ENCODE data around the gene HBQ1. TPM values are rescaled to one million over a fixed set of nuclear protein-coding genes. Genes with fewer than 3 reads are reported as not detected.
"Not testable (repeated sequence)": the region's sequence is repeated elsewhere in the genome, so short reads cannot be mapped to it uniquely, and the experiment has no call there.

HBQ1 gene
- total RNA-seq, 1 experiment from 2014 or later, result 10.4 TPM

DNA sequence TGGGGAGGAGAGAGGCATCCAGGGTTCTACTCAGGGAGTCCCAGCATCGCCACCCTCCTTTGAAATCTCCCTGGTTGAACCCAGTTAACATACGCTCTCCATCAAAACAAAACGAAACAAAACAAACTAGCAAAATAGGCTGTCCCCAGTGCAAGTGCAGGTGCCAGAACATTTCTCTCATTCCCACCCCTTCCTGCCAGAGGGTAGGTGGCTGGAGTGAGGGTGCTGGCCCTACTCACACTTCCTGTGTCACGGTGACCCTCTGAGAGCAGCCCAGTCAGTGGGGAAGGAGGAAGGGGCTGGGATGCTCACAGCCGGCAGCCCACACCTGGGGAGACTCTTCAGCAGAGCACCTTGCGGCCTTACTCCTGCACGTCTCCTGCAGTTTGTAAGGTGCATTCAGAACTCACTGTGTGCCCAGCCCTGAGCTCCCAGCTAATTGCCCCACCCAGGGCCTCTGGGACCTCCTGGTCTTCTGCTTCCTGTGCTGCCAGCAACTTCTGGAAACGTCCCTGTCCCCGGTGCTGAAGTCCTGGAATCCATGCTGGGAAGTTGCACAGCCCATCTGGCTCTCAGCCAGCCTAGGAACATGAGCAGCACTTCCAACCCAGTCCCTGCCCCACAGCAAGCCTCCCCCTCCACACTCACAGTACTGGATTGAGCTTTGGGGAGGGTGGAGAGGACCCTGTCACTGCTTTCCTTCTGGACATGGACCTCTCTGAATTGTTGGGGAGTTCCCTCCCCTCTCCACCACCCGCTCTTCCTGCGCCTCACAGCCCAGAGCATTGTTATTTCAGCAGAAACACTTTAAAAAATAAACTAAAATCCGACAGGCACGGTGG is 6.1 kb upstream of the HBQ1 start:
- in situ Hi-C loops (cut with HindIII; ENCODE audit: low pct_unique_long_range_greater_than_20kb, low sequenced_read_pairs); H3K27me3 ChIP-seq (ENCODE audit: control insufficient read depth, insufficient read depth, low read length); H3K27ac ChIP-seq (ENCODE audit: low read length); BruUV-seq (replicated peaks); DNase-seq (ENCODE audit: low read depth, low spot score); H3K4me3 ChIP-seq (ENCODE audit: low read depth in 2 of 2, low read length in 2 of 2); H3K9me3 ChIP-seq (ENCODE audit: control insufficient read depth, insufficient read depth, low read depth, low read length); H3K4me1 ChIP-seq (ENCODE audit: control insufficient read depth, insufficient read depth, low read length); ATAC-seq; POLR2A ChIA-PET; intact Hi-C loops (cut with micrococcal nuclease; ENCODE audit: unreplicated experiment); H3K36me3 ChIP-seq (ENCODE audit: control insufficient read depth, insufficient read depth, low read length): not testable (repeated sequence)
- CTCF ChIA-PET, result interaction anchor here (1.0 kb wide), 1 partner anchor 57 kb away, joined by 4 read pairs; no protein-coding TSS in a partner anchor
- TF ChIP-seq, protein P1, sequence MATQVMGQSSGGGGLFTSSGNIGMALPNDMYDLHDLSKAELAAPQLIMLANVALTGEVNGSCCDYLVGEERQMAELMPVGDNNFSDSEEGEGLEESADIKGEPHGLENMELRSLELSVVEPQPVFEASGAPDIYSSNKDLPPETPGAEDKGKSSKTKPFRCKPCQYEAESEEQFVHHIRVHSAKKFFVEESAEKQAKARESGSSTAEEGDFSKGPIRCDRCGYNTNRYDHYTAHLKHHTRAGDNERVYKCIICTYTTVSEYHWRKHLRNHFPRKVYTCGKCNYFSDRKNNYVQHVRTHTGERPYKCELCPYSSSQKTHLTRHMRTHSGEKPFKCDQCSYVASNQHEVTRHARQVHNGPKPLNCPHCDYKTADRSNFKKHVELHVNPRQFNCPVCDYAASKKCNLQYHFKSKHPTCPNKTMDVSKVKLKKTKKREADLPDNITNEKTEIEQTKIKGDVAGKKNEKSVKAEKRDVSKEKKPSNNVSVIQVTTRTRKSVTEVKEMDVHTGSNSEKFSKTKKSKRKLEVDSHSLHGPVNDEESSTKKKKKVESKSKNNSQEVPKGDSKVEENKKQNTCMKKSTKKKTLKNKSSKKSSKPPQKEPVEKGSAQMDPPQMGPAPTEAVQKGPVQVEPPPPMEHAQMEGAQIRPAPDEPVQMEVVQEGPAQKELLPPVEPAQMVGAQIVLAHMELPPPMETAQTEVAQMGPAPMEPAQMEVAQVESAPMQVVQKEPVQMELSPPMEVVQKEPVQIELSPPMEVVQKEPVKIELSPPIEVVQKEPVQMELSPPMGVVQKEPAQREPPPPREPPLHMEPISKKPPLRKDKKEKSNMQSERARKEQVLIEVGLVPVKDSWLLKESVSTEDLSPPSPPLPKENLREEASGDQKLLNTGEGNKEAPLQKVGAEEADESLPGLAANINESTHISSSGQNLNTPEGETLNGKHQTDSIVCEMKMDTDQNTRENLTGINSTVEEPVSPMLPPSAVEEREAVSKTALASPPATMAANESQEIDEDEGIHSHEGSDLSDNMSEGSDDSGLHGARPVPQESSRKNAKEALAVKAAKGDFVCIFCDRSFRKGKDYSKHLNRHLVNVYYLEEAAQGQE (IDR thresholded peaks at IDR 0.05; ENCODE audit: insufficient read depth in 1 of 2, low read depth in 2 of 2, low read length in 1 of 2), result peak; percentile 84

DNA sequence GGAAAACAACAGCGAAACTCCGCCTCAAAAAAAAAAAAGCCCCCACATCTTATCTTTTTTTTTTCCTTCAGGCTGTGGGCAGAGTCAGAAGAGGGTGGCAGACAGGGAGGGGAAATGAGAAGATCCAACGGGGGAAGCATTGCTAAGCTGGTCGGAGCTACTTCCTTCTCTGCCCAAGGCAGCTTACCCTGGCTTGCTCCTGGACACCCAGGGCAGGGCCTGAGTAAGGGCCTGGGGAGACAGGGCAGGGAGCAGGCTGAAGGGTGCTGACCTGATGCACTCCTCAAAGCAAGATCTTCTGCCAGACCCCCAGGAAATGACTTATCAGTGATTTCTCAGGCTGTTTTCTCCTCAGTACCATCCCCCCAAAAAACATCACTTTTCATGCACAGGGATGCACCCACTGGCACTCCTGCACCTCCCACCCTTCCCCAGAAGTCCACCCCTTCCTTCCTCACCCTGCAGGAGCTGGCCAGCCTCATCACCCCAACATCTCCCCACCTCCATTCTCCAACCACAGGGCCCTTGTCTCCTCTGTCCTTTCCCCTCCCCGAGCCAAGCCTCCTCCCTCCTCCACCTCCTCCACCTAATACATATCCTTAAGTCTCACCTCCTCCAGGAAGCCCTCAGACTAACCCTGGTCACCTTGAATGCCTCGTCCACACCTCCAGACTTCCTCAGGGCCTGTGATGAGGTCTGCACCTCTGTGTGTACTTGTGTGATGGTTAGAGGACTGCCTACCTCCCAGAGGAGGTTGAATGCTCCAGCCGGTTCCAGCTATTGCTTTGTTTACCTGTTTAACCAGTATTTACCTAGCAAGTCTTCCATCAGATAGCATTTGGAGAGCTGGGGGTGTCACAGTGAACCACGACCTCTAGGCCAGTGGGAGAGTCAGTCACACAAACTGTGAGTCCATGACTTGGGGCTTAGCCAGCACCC is 5.0 kb upstream of the HBQ1 start:
- POLR2A ChIA-PET, result interaction anchor here (0.7 kb wide), 1 partner anchor 487 kb away, joined by 3 read pairs; no protein-coding TSS in a partner anchor

DNA sequence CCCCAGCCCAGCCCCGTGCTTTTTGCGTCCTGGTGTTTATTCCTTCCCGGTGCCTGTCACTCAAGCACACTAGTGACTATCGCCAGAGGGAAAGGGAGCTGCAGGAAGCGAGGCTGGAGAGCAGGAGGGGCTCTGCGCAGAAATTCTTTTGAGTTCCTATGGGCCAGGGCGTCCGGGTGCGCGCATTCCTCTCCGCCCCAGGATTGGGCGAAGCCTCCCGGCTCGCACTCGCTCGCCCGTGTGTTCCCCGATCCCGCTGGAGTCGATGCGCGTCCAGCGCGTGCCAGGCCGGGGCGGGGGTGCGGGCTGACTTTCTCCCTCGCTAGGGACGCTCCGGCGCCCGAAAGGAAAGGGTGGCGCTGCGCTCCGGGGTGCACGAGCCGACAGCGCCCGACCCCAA is 4.3 kb upstream of the HBQ1 start:
- in situ Hi-C loops (cut with HindIII; ENCODE audit: low pct_unique_long_range_greater_than_20kb, low sequenced_read_pairs); DNase-seq (ENCODE audit: low read depth, low spot score); intact Hi-C loops (cut with micrococcal nuclease; ENCODE audit: unreplicated experiment); POLR2A ChIA-PET; H3K4me3 ChIP-seq (ENCODE audit: low read depth in 2 of 2, low read length in 2 of 2); H3K27ac ChIP-seq (ENCODE audit: low read length); H3K27me3 ChIP-seq (ENCODE audit: control insufficient read depth, insufficient read depth, low read length); BruUV-seq (replicated peaks); H3K9me3 ChIP-seq (ENCODE audit: control insufficient read depth, insufficient read depth, low read depth, low read length); H3K36me3 ChIP-seq (ENCODE audit: control insufficient read depth, insufficient read depth, low read length); H3K4me1 ChIP-seq (ENCODE audit: control insufficient read depth, insufficient read depth, low read length); CTCF ChIA-PET: not testable (repeated sequence)
- ATAC-seq, result peak; percentile 40

More for the DNA sequence above, 5.0 kb upstream of the HBQ1 start:
- Histone ChIP-seq H3K9me3 (ENCODE audit: control insufficient read depth, insufficient read depth, low read depth, low read length) (no peaks in the 10 kb centered on the region), H3K4me1 (ENCODE audit: control insufficient read depth, insufficient read depth, low read length) (peaks cover 6% of the 10 kb centered on the region; the same call in 1 of the 2 replicates), H3K4me3 (ENCODE audit: low read depth in 2 of 2, low read length in 2 of 2) (no peak overlapping the region), H3K27ac (ENCODE audit: low read length) (no peak overlapping the region), H3K27me3 (ENCODE audit: control insufficient read depth, insufficient read depth, low read length) (no peaks in the 10 kb centered on the region), H3K36me3 (ENCODE audit: control insufficient read depth, insufficient read depth, low read length) (no peaks in the 10 kb centered on the region)
- intact Hi-C loops (cut with micrococcal nuclease; ENCODE audit: unreplicated experiment), result no loop called here
- DNase-seq (ENCODE audit: low read depth, low spot score) (no peak), ATAC-seq (no peak)
- TF ChIP-seq POLR2AphosphoS5 (IDR thresholded peaks at IDR 0.05; ENCODE audit: low read depth, low read length), result no peak
- TF ChIP-seq, protein P1 (IDR thresholded peaks at IDR 0.05; ENCODE audit: insufficient read depth in 1 of 2, low read depth in 2 of 2, low read length in 1 of 2), result no peak; a peak in 2 of 4 replicates
- no peak for TF ChIP-seq SIN3A (IDR thresholded peaks at IDR 0.05; ENCODE audit: borderline replicate concordance, insufficient read depth, low read depth, low read length)
- TF ChIP-seq TCF7L2 (IDR thresholded peaks at IDR 0.05; ENCODE audit: low read depth, low read length), result no peak
- TF ChIP-seq, protein P2, sequence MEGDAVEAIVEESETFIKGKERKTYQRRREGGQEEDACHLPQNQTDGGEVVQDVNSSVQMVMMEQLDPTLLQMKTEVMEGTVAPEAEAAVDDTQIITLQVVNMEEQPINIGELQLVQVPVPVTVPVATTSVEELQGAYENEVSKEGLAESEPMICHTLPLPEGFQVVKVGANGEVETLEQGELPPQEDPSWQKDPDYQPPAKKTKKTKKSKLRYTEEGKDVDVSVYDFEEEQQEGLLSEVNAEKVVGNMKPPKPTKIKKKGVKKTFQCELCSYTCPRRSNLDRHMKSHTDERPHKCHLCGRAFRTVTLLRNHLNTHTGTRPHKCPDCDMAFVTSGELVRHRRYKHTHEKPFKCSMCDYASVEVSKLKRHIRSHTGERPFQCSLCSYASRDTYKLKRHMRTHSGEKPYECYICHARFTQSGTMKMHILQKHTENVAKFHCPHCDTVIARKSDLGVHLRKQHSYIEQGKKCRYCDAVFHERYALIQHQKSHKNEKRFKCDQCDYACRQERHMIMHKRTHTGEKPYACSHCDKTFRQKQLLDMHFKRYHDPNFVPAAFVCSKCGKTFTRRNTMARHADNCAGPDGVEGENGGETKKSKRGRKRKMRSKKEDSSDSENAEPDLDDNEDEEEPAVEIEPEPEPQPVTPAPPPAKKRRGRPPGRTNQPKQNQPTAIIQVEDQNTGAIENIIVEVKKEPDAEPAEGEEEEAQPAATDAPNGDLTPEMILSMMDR (IDR thresholded peaks at IDR 0.05), result no peak
- in situ Hi-C loops (cut with HindIII; ENCODE audit: low pct_unique_long_range_greater_than_20kb, low sequenced_read_pairs), result no loop called here
- no TSS peak for BruUV-seq (replicated peaks)
- CTCF ChIA-PET, result interaction anchor here (1.0 kb wide), 1 partner anchor 58 kb away, joined by 4 read pairs; no protein-coding TSS in a partner anchor

Data from Panc1 (cell line).